ENCODE measurements around the gene NR5A2.
A peak's percentile ranks its signal among the peaks of the same experiment; 100 is the strongest.

GRCh38 chr1:200029035-200029821, 1.7 kb downstream of the NR5A2 start:
- TF ChIP-seq CTCF (conservative IDR thresholded peaks at IDR 0.05 in 1 of 2, IDR thresholded peaks at IDR 0.05 in 1 of 2; ENCODE audit: low read depth in 1 of 2, low read length in 2 of 2) (no peak), EZH2 (IDR thresholded peaks at IDR 0.05; ENCODE audit: low read length, missing control alignments) (peak; percentile 81)

Measured in fibroblast of lung (primary cell).